K562 (cell line): Measurements from ENCODE around the gene FAM199X. TPM values are rescaled to one million over a fixed set of nuclear protein-coding genes. Genes with fewer than 3 reads are reported as not detected.

Source experiments
- BRD4 ChIP-seq: fragments of 200-600 bp; sonication (generic); IDR thresholded peaks from 2 replicates; pipeline ENCODE4 v1.6.1; 2017; ENCODE audit warnings: inconsistent platforms
- CREB1 ChIP-seq, 2 experiments: sonication (generic) in 1 of 2; formaldehyde crosslinking in 1 of 2; IDR thresholded peaks; 2 replicates each; pipeline versions ENCODE4 v1.6.1 to v1.8.0; 2012 to 2022; ENCODE audit warnings: inconsistent platforms in 1 of 2, mild to moderate bottlenecking in 1 of 2, missing genetic modification reagents in 1 of 2, moderate library complexity in 1 of 2
- DMBX1 ChIP-seq: fragments of 250-450 bp; sonication (Bioruptor Pico); IDR thresholded peaks from 2 replicates; pipeline ENCODE4 v1.8.0; 2022; ENCODE audit warnings: inconsistent platforms, mild to moderate bottlenecking, moderate library complexity, borderline replicate concordance
- GABPB2 ChIP-seq: fragments of 250-450 bp; sonication (Bioruptor Pico); conservative IDR thresholded peaks from 2 replicates; pipeline ENCODE4 v1.5.1; 2021; ENCODE audit warnings: mild to moderate bottlenecking
- GTF2E2 ChIP-seq: fragments of 200-800 bp; sonication (Bioruptor generic); IDR thresholded peaks from 2 replicates; pipeline ENCODE4 v1.6.1; 2016; ENCODE audit warnings: missing genetic modification characterization, missing compliant biosample characterization
- GTF3C2 ChIP-seq: IDR thresholded peaks from 3 replicates; pipeline ENCODE4 v1.6.1; 2011; ENCODE audit warnings: borderline replicate concordance, mild to moderate bottlenecking, moderate library complexity; ENCODE audit not compliant: insufficient read length; ENCODE audit errors: extremely low read depth
- KDM5B ChIP-seq: fragments of 200-600 bp; sonication (generic); IDR thresholded peaks from 2 replicates; pipeline ENCODE4 v1.6.1; 2012; ENCODE audit warnings: low read depth, mild to moderate bottlenecking, moderate library complexity, low read length, control low read depth, inconsistent platforms; ENCODE audit not compliant: insufficient replicate concordance
- MAFF ChIP-seq: IDR thresholded peaks from 2 replicates; pipeline ENCODE4 v1.6.1; 2012; ENCODE audit warnings: low read length, improper control_type of control experiment
- MAZ ChIP-seq, 2 experiments: fragments of 450-650 bp in 1 of 2; sonication (generic) in 1 of 2; formaldehyde crosslinking; IDR thresholded peaks in 1 of 2; conservative IDR thresholded peaks in 1 of 2; 2 replicates each; pipeline versions ENCODE4 v1.4.0 to v1.5.0; 2020; ENCODE audit warnings: mild to moderate bottlenecking in 1 of 2, missing genetic modification reagents in 1 of 2
- MTA1 ChIP-seq: fragments of 450-650 bp; IDR thresholded peaks from 2 replicates; pipeline ENCODE4 v1.6.1; 2017; ENCODE audit warnings: borderline replicate concordance
- NR2C2 ChIP-seq, 2 experiments: fragments of 200-800 bp in 1 of 2; sonication (Bioruptor generic) in 1 of 2; sonication (generic) in 1 of 2; formaldehyde crosslinking in 1 of 2; IDR thresholded peaks; 2 replicates each; pipeline versions ENCODE4 v1.6.1 to v1.8.0; 2016 to 2022; ENCODE audit warnings: mild to moderate bottlenecking in 1 of 2, missing compliant biosample characterization in 1 of 2, missing genetic modification characterization in 1 of 2, missing genetic modification reagents in 1 of 2
- PHB2 ChIP-seq: fragments of 450-650 bp; IDR thresholded peaks from 2 replicates; pipeline ENCODE4 v1.6.1; 2017; ENCODE audit warnings: low read depth
- POLR3G ChIP-seq: IDR thresholded peaks from 2 replicates; pipeline ENCODE4 v1.6.1; 2011; ENCODE audit not compliant: insufficient read length, insufficient replicate concordance; ENCODE audit errors: extremely low read depth
- PURB ChIP-seq: sonication (generic); formaldehyde crosslinking; IDR thresholded peaks from 2 replicates; pipeline ENCODE4 v1.9.0; 2021; ENCODE audit warnings: low read depth, mild to moderate bottlenecking, missing genetic modification reagents
- RBM22 ChIP-seq: fragments of 200-400 bp; formaldehyde crosslinking; IDR thresholded peaks from 2 replicates; pipeline ENCODE4 v1.6.1; 2018; ENCODE audit warnings: low read length, low read depth; ENCODE audit not compliant: poor library complexity, severe bottlenecking
- TEAD1 ChIP-seq, 2 experiments: fragments of 450-650 bp in 1 of 2; sonication (generic) in 1 of 2; formaldehyde crosslinking; IDR thresholded peaks; 2 replicates each; pipeline versions ENCODE4 v1.4.0 to v1.8.0; 2020 to 2022; ENCODE audit warnings: mild to moderate bottlenecking in 2 of 2, missing genetic modification reagents in 1 of 2
- XRCC4 ChIP-seq: IDR thresholded peaks from one replicate; pipeline ENCODE4 v1.6.1; 2011; ENCODE audit not compliant: insufficient read depth, insufficient read length; ENCODE audit errors: extremely low read depth
- ZBTB34 ChIP-seq: fragments of 250-450 bp; sonication (Bioruptor Pico); IDR thresholded peaks from 2 replicates; pipeline ENCODE4 v1.8.0; 2021; ENCODE audit warnings: mild to moderate bottlenecking, moderate library complexity
- ZFPM2 ChIP-seq: fragments of 250-450 bp; sonication (Bioruptor Pico); IDR thresholded peaks from 2 replicates; pipeline ENCODE4 v1.5.1; 2022; ENCODE audit warnings: mild to moderate bottlenecking
- ZNF140 ChIP-seq: fragments of 250-450 bp; sonication (Bioruptor Pico); IDR thresholded peaks from 2 replicates; pipeline ENCODE4 v1.8.0; 2021; ENCODE audit warnings: moderate library complexity, mild to moderate bottlenecking, inconsistent platforms
- ZNF174 ChIP-seq: fragments of 250-450 bp; sonication (Bioruptor Pico); IDR thresholded peaks from 2 replicates; pipeline ENCODE4 v1.4.0; 2020; ENCODE audit warnings: mild to moderate bottlenecking
- ZNF184 ChIP-seq: sonication (generic); formaldehyde crosslinking; IDR thresholded peaks from 2 replicates; pipeline ENCODE4 v1.5.0; 2020; ENCODE audit warnings: missing genetic modification reagents
- ZNF445 ChIP-seq: fragments of 250-450 bp; sonication (Bioruptor Pico); IDR thresholded peaks from 2 replicates; pipeline ENCODE4 v1.4.0; 2020; ENCODE audit warnings: low read depth, mild to moderate bottlenecking, moderate library complexity
- polyA plus RNA-seq, 8 experiments: library from polyadenylated mRNA; depleted of rRNA in 4 of 8; stranded (reverse) in 5 of 8; unstranded in 3 of 8; fragments of >200 nt; fragmentation: Nextera tagmentation in 2 of 8; fragmentation: Illumina TruSeq in 1 of 8; extraction: Ambion mirVana in 2 of 8; extraction: Trizol in 1 of 8; gene quantifications; 2 replicates each; pipeline versions ENCODE4 v1.2.1 to v1.2.3, GENCODE V29; 2011 to 2014; ENCODE audit warnings: inconsistent platforms in 1 of 8, missing spikeins in 1 of 8
- total RNA-seq, 7 experiments: library from RNA; depleted of rRNA in 6 of 7; stranded (reverse); fragments of >200 nt in 6 of 7; fragmentation: Illumina TruSeq in 2 of 7; extraction: Trizol in 2 of 7; gene quantifications; 2 replicates each; pipeline versions ENCODE4 v1.2.1 to v1.2.3, GENCODE V29; 2011 to 2021; ENCODE audit warnings: low replicate concordance in 1 of 7

Gene FAM199X
- total and polyA plus RNA-seq, 9 of the 15 experiments (the other 6 are each of a cell fraction or from before 2014, with no cell fraction given): 4.6 to 22.2 (median 13.7) TPM

- TF ChIP-seq ZFPM2 (CRISPR knock-in tag): no peak
- no peak for TF ChIP-seq GTF3C2
- no peak for TF ChIP-seq GTF2E2 (tag)
- peak; percentile 58 for TF ChIP-seq KDM5B
- TF ChIP-seq MAZ (CRISPR knock-in tag; conservative IDR thresholded peaks at IDR 0.05 in 1 of 2, IDR thresholded peaks at IDR 0.05 in 1 of 2): peak in 1 of 2 experiments; percentile 93; a peak in 3 of 4 replicates
- TF ChIP-seq PHB2: no peak
- no peak for TF ChIP-seq XRCC4
- no peak for TF ChIP-seq RBM22
- no peak for TF ChIP-seq PURB (CRISPR knock-in tag)
- 0 out of 4 replicates have a peak, but pooled peaks have one; percentile 28 to 32 for TF ChIP-seq TEAD1 (CRISPR knock-in tag; IDR thresholded peaks at IDR 0.05)
- TF ChIP-seq MAFF: no peak
- peak; percentile 32; the same call in 1 of the 2 replicates for TF ChIP-seq NR2C2 (CRISPR knock-in tag; IDR thresholded peaks at IDR 0.05)
- TF ChIP-seq NR2C2 (tag; IDR thresholded peaks at IDR 0.05): peak; percentile 55
- TF ChIP-seq ZNF445: no peak
- no peak for TF ChIP-seq GABPB2
- no peak for TF ChIP-seq POLR3G
- no peak for TF ChIP-seq BRD4
- no peak for TF ChIP-seq MTA1
- no peak for TF ChIP-seq ZBTB34
- TF ChIP-seq CREB1 (IDR thresholded peaks at IDR 0.05): peak; percentile 45; the same call in 1 of the 2 replicates
- peak; percentile 40; the same call in 1 of the 2 replicates for TF ChIP-seq CREB1 (CRISPR knock-in tag; IDR thresholded peaks at IDR 0.05)
- TF ChIP-seq DMBX1: no peak
- TF ChIP-seq ZNF174 (CRISPR knock-in tag): no peak
- no peak for TF ChIP-seq ZNF140
- TF ChIP-seq ZNF184 (CRISPR knock-in tag): no peak
Observed at GRCh38 chrX:104165894-104166734, at the start of gene FAM199X (continued).
